Activated CD8-positive, alpha-beta memory T cell treated with anti-CD3 and anti-CD28 coated beads, Interleukin-2, amount 10 ng/mL, durations not matched to agents 7 days and 5 days (primary cell): ENCODE data around the gene FAM120A. TPM values are rescaled to one million over a fixed set of nuclear protein-coding genes. Genes with fewer than 3 reads are reported as not detected.

Source experiments
- ATAC-seq: fragments of 150-1000 bp; cut with Tn5 transposase; one replicate; pipeline ENCODE4 v1.10.0; 2021; ENCODE audit warnings: moderate library complexity
- CTCF ChIA-PET: fragments of 350-600 bp; sonication (Branson Sonifier 250); formaldehyde crosslinking; loops from one replicate; lab custom pipeline; 2021; ENCODE audit warnings: antibody characterized with exemption; lab: Charles Lee
- DNase-seq: peaks from one replicate; pipeline ENCODE4 v3.0.0-alpha.2; 2020
- H3K27ac Mint-ChIP-seq: one replicate; pipeline ENCODE4 v1.8.0; 2021; ENCODE audit warnings: mild to moderate bottlenecking, mixed read lengths
- H3K27me3 Mint-ChIP-seq: one replicate; pipeline ENCODE4 v1.8.0; 2021; ENCODE audit warnings: mixed read lengths
- H3K36me3 Mint-ChIP-seq: one replicate; pipeline ENCODE4 v1.8.0; 2021; ENCODE audit warnings: mild to moderate bottlenecking, mixed read lengths
- H3K4me1 Mint-ChIP-seq: one replicate; pipeline ENCODE4 v1.8.0; 2021; ENCODE audit warnings: mixed read lengths
- H3K4me3 Mint-ChIP-seq: one replicate; pipeline ENCODE4 v1.8.0; 2021; ENCODE audit warnings: mild to moderate bottlenecking, moderate library complexity, mixed read lengths
- H3K9me3 Mint-ChIP-seq: one replicate; pipeline ENCODE4 v1.8.0; 2022; ENCODE audit warnings: low read depth, mixed read lengths
- total RNA-seq, 2 experiments: library from RNA; stranded (reverse); gene quantifications; one replicate each; pipeline ENCODE4 v1.2.3, GENCODE V29; 2021

FAM120A gene
- total RNA-seq, 2 experiments from 2014 or later, result 143 to 155 TPM

GRCh38 chr9:93456504-93456903 lies 5.0 kb downstream of the FAM120A start:
- Mint-ChIP-seq H3K4me3 (peak overlapping the region; percentile 17), H3K27me3 (no peaks in the 10 kb centered on the region), H3K36me3 (peaks cover 37% of the 10 kb centered on the region), H3K4me1 (peaks cover 63% of the 10 kb centered on the region), H3K27ac (peak overlapping the region; percentile 64), H3K9me3 (no peaks in the 10 kb centered on the region)
- ATAC-seq (no peak), DNase-seq (no peak)
- CTCF ChIA-PET, result interaction anchor here (0.6 kb wide), 1 partner anchor 135 kb away, joined by 3 read pairs; no protein-coding TSS in a partner anchor

- peaks cover 37% of the 10 kb centered on the region for H3K36me3 Mint-ChIP-seq
- H3K4me1 Mint-ChIP-seq, result peaks cover 67% of the 10 kb centered on the region
- CTCF ChIA-PET, result interaction anchor here (0.6 kb wide), 1 partner anchor 135 kb away, joined by 3 read pairs; no protein-coding TSS in a partner anchor
- no peaks in the 10 kb centered on the region for H3K27me3 Mint-ChIP-seq
- no peak for ATAC-seq
- peak overlapping the region; percentile 17 for H3K4me3 Mint-ChIP-seq
- no peaks in the 10 kb centered on the region for H3K9me3 Mint-ChIP-seq
- H3K27ac Mint-ChIP-seq, result peak overlapping the region; percentile 64
- DNase-seq, result no peak
Observed at GRCh38 chr9:93457006-93457405, 5.5 kb downstream of the FAM120A start.

GRCh38 chr9:93458712-93459111 lies 7.2 kb downstream of the FAM120A start:
- Mint-ChIP-seq H3K36me3 (peaks cover 31% of the 10 kb centered on the region), H3K27ac (no peak overlapping the region), H3K9me3 (no peaks in the 10 kb centered on the region), H3K4me3 (no peak overlapping the region), H3K27me3 (no peaks in the 10 kb centered on the region), H3K4me1 (peaks cover 81% of the 10 kb centered on the region)
- DNase-seq (no peak), ATAC-seq (no peak)
- CTCF ChIA-PET, result no interaction called here

GRCh38 chr9:93459432-93459847 lies 8.0 kb downstream of the FAM120A start:
- Mint-ChIP-seq H3K9me3 (no peaks in the 10 kb centered on the region), H3K36me3 (peaks cover 30% of the 10 kb centered on the region), H3K4me1 (peaks cover 83% of the 10 kb centered on the region), H3K27ac (peak overlapping the region; percentile 61), H3K27me3 (no peaks in the 10 kb centered on the region), H3K4me3 (no peak overlapping the region)
- DNase-seq (no peak), ATAC-seq (no peak)
- CTCF ChIA-PET, result no interaction called here

DNA sequence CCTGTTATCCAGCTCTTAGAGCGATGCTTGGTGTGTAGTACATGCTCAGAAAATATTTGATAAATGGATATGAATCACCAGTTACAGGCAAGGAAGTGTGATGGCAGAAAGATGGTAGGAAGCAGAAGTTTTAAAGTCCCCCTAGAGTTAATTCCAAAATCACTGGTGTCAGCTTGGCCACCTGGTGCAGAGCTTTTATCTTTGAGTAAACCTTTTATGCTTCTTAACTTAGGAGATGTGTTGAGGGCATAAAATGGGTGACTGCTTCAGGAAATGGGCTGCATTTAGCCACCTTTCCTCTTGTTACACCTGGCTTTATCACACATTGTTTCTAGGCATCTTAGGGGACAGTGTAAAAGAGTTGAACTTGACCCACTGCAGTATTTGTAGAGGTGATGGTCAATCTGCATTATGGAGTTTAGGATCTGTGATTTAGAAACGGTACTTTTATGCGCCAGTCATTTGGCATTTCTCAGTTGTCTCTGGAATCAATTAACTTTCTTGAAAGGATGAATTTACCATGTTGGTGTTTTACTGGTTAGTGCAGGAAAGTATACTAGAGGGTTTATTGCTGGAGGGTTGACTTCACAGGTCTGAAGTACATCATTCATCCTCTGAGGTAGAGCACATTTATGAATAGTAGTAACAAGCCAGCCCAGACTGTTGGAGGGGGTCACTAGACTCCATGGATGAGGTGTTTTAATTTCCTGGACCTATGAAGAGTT lies 9.4 kb downstream of the FAM120A start:
- H3K27ac Mint-ChIP-seq, result peak overlapping the region; percentile 74
- H3K36me3 Mint-ChIP-seq, result peaks cover 28% of the 10 kb centered on the region
- no peak for DNase-seq
- CTCF ChIA-PET, result interaction anchor here (1.1 kb wide), 1 partner anchor 89 kb away, joined by 3 read pairs; no protein-coding TSS in a partner anchor
- no peaks in the 10 kb centered on the region for H3K27me3 Mint-ChIP-seq
- peaks cover 85% of the 10 kb centered on the region for H3K4me1 Mint-ChIP-seq
- no peaks in the 10 kb centered on the region for H3K9me3 Mint-ChIP-seq
- H3K4me3 Mint-ChIP-seq, result no peak overlapping the region
- no peak for ATAC-seq

- Mint-ChIP-seq H3K9me3 (no peaks in the 10 kb centered on the region), H3K36me3 (peaks cover 28% of the 10 kb centered on the region), H3K27ac (no peak overlapping the region), H3K27me3 (no peaks in the 10 kb centered on the region), H3K4me3 (no peak overlapping the region), H3K4me1 (peaks cover 85% of the 10 kb centered on the region)
- CTCF ChIA-PET, result interaction anchor here (1.1 kb wide), 1 partner anchor 88 kb away, joined by 3 read pairs; no protein-coding TSS in a partner anchor
- DNase-seq (no peak), ATAC-seq (no peak)
Observed at GRCh38 chr9:93461414-93461743, 9.9 kb downstream of the FAM120A start.

DNA sequence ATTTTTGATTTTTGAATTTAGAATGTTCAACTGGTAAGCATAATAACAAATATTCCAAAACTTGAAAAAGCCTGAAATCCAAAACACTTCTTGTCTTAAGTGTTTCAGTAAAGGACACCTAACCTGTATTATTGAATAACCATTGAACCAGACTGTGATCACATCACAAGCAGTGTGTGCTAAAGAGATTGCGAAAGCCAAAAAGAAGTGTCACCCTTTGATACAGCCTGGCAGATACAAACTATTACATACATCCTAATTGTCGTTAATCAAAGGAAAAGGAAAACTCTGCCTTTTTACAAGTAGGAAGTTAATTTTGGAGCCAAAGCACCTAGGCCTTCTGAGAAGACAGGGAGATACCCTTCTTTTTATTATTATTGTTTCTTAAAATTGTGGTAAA lies 10.3 kb downstream of the FAM120A start:
- peaks cover 28% of the 10 kb centered on the region for H3K36me3 Mint-ChIP-seq
- no peaks in the 10 kb centered on the region for H3K9me3 Mint-ChIP-seq
- H3K27ac Mint-ChIP-seq, result no peak overlapping the region
- no peaks in the 10 kb centered on the region for H3K27me3 Mint-ChIP-seq
- CTCF ChIA-PET, result no interaction called here
- ATAC-seq, result no peak
- H3K4me1 Mint-ChIP-seq, result peaks cover 85% of the 10 kb centered on the region
- DNase-seq, result no peak
- H3K4me3 Mint-ChIP-seq, result no peak overlapping the region

DNA sequence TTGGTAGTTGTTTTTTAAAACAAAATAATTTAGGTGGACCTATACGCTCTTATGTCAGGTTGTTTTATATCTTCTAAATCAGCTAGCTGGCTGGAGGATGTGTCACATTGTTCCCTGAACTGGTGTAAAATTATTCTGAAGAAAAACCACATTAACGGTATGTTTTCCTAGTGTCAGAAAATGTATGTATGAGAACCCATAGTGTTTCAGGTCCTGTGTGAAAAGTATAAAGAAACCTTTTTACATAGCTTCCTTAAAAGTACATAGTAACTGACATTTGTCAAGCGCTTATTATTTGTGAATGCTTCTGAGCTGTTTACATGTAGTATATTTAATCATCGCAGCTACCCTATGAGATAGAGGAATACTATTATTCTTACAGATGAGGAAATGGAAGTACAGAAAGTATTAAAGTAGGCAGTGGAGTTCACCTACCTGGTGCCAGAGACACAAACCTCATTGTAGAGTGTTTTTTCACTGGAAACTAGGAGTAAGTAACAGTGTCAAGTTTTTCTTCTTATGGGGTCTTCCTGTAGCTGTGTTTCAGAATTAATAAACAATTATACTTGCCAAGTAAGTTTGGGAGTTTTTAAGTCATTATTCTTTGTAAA lies 12.3 kb downstream of the FAM120A start:
- Mint-ChIP-seq H3K36me3 (peaks cover 16% of the 10 kb centered on the region), H3K4me1 (peaks cover 85% of the 10 kb centered on the region), H3K9me3 (no peaks in the 10 kb centered on the region), H3K4me3 (peak overlapping the region; percentile 50), H3K27me3 (no peaks in the 10 kb centered on the region), H3K27ac (peak overlapping the region; percentile 92)
- CTCF ChIA-PET, result interaction anchor here (1.1 to 4.6 kb wide), 3 partner anchors 10 to 103 kb away, joined by 3 to 28 read pairs (median 21); partner anchors contain the start of gene FAM120AOS
- ATAC-seq (peak; percentile 72), DNase-seq (no peak)

- peak; percentile 14 for ATAC-seq
- Mint-ChIP-seq H3K4me3 (peak overlapping the region; percentile 50), H3K27ac (peak overlapping the region; percentile 92), H3K4me1 (peaks cover 84% of the 10 kb centered on the region), H3K36me3 (peaks cover 11% of the 10 kb centered on the region), H3K9me3 (no peaks in the 10 kb centered on the region), H3K27me3 (no peaks in the 10 kb centered on the region)
- no peak for DNase-seq
- CTCF ChIA-PET, result interaction anchor here (3.4 to 4.6 kb wide), 2 partner anchors 11 to 102 kb away, joined by 21 to 28 read pairs; partner anchors contain the start of gene FAM120AOS
Observed at GRCh38 chr9:93464395-93464794, 12.9 kb downstream of the FAM120A start.

DNA sequence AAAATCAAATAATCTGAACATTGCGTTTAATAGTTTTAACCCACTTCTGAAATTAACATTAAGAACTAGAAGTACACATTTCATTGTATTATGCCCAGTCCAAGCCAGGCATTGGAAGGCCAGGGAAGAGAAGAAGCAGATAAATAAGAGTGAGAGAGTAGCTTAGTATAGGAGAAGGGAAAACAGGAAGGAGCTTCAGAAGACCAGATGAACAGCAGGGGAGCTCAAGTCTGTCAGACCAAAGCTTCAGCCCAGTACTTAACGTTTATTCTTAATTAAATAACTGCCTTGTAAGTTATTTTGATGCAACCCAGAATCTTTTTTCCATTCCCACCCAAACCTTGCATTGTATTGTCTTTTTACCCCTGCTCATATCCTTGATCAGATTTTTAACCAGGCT lies 13.4 kb downstream of the FAM120A start:
- peaks cover 81% of the 10 kb centered on the region for H3K4me1 Mint-ChIP-seq
- DNase-seq, result no peak
- ATAC-seq, result no peak
- peaks cover 11% of the 10 kb centered on the region for H3K36me3 Mint-ChIP-seq
- CTCF ChIA-PET, result interaction anchor here (3.4 to 4.6 kb wide), 2 partner anchors 11 to 101 kb away, joined by 21 to 28 read pairs; partner anchors contain the start of gene FAM120AOS
- peak overlapping the region; percentile 92 for H3K27ac Mint-ChIP-seq
- no peaks in the 10 kb centered on the region for H3K9me3 Mint-ChIP-seq
- H3K4me3 Mint-ChIP-seq, result peak overlapping the region; percentile 50
- no peaks in the 10 kb centered on the region for H3K27me3 Mint-ChIP-seq

DNA sequence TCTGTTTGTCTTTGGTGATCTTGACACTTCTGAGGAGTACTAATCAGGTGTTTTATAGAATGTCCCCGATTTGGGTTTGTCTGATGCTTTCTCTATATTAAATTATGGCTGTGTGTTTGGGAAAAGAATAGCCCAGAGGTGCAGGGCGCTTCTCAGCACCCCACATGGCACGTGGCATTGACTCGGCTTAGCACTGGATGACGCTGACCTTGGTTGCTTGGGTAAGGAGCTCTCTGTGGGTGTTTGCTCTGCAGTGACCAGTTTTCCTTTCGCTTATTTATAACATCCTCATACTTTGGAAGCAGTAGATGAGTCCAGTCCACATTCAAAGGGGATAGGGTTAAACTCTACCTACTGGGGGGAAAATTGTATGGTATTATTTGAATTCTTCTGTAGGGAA lies 14.4 kb downstream of the FAM120A start:
- ATAC-seq (no peak), DNase-seq (no peak)
- CTCF ChIA-PET, result interaction anchor here (3.4 to 4.6 kb wide), 2 partner anchors 12 to 100 kb away, joined by 21 to 28 read pairs; partner anchors contain the start of gene FAM120AOS
- H3K9me3 Mint-ChIP-seq, result no peaks in the 10 kb centered on the region
- H3K4me1 Mint-ChIP-seq, result peaks cover 84% of the 10 kb centered on the region
- H3K27me3 Mint-ChIP-seq, result no peaks in the 10 kb centered on the region
- H3K4me3 Mint-ChIP-seq, result no peak overlapping the region
- peaks cover 13% of the 10 kb centered on the region for H3K36me3 Mint-ChIP-seq
- H3K27ac Mint-ChIP-seq, result peak overlapping the region; percentile 29

DNA sequence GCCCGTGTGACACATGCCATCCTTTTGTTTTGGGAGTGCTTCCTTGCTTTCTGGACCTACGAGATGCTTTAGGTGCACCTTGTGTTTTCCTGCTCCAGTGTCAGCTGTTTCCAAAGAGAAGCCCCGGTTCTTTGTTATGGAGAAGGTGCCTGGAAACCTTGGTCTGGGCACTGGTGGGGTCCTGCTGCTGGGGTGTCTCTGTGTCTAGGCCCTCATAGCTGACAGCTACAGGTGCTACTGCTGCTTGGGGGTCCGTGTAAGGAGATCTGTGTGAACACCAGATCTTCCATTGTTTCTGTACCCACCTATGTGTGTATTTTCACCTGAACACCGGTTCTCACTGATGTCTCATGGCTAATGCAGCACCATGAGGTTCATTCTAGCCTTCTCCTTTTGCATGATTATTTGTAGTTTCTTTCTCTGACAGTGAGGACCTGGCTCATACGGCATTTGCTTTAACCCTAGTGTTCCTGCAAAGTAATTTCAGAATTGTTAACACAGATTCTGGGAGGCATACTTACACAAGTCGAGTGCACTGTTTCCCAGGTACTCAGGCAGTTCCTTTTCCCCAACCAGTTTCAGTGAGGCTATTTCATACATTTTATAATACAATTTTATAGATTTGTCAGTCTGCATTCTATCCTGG lies 15.1 kb downstream of the FAM120A start:
- H3K36me3 Mint-ChIP-seq, result peaks cover 18% of the 10 kb centered on the region
- H3K4me3 Mint-ChIP-seq, result peak overlapping the region; percentile 16
- H3K4me1 Mint-ChIP-seq, result peaks cover 87% of the 10 kb centered on the region
- H3K27ac Mint-ChIP-seq, result peak overlapping the region; percentile 84
- DNase-seq (no peak), ATAC-seq (no peak)
- no peaks in the 10 kb centered on the region for H3K27me3 Mint-ChIP-seq
- H3K9me3 Mint-ChIP-seq, result no peaks in the 10 kb centered on the region
- CTCF ChIA-PET, result interaction anchor here (2.0 to 4.6 kb wide), 3 partner anchors 12 to 100 kb away, joined by 7 to 28 read pairs (median 21); partner anchors contain the start of gene FAM120AOS

- H3K27me3 Mint-ChIP-seq, result no peaks in the 10 kb centered on the region
- peak overlapping the region; percentile 84 for H3K27ac Mint-ChIP-seq
- ATAC-seq, result no peak
- no peaks in the 10 kb centered on the region for H3K9me3 Mint-ChIP-seq
- H3K4me3 Mint-ChIP-seq, result peak overlapping the region; percentile 16
- CTCF ChIA-PET, result interaction anchor here (2.0 kb wide), 1 partner anchor 13 kb away, joined by 7 read pairs; no protein-coding TSS in a partner anchor
- peaks cover 84% of the 10 kb centered on the region for H3K4me1 Mint-ChIP-seq
- peaks cover 18% of the 10 kb centered on the region for H3K36me3 Mint-ChIP-seq
- no peak for DNase-seq
Observed at GRCh38 chr9:93467062-93467416, 15.6 kb downstream of the FAM120A start.
